Fibroblast of peridontal ligament (primary cell): ENCODE results near the gene UNC50.
A peak's percentile ranks its signal among the peaks of the same experiment; 100 is the strongest.
"Not testable (repeated sequence)": the region's sequence is repeated elsewhere in the genome, so short reads cannot be mapped to it uniquely, and the experiment has no call there.

Experiments
- DNase-seq: peaks from one replicate; pipeline ENCODE4 v3.0.0-alpha.2; 2010; ENCODE audit errors: extremely low read depth

UNC50 gene

GRCh38 chr2:98576666-98577312 lies 31.6 kb upstream of the UNC50 start:
- DNase-seq = no peak

GRCh38 chr2:98577313-98577712 lies 31.1 kb upstream of the UNC50 start:
- no peak for DNase-seq

GRCh38 chr2:98578231-98578630 lies 30.2 kb upstream of the UNC50 start:
- no peak for DNase-seq

GRCh38 chr2:98579926-98580325 lies 28.5 kb upstream of the UNC50 start:
- no peak for DNase-seq

GRCh38 chr2:98580656-98581284 lies 27.6 kb upstream of the UNC50 start:
- no peak for DNase-seq

- no peak for DNase-seq
Measured at GRCh38 chr2:98582523-98582922, 25.9 kb upstream of the UNC50 start.

DNA sequence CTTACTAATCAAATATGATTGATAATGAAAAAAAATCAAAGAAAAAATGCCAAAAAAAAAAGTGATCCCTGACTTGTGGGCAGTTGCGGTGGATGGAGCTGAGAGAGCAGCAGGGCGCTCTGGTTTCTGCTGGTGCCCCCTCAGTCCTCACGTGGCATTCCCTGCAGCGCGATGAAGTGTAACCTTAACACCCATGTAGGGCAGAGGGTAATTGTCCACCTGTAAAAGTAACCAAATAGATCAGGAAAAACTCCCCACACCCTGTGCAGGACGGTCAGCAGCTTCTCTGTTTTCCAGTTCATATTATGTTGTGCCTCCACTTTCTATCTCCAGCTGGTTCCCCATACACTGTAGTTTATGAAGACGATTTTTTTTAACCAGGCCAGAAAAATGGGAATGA lies 25.1 kb upstream of the UNC50 start:
- DNase-seq = no peak

DNA sequence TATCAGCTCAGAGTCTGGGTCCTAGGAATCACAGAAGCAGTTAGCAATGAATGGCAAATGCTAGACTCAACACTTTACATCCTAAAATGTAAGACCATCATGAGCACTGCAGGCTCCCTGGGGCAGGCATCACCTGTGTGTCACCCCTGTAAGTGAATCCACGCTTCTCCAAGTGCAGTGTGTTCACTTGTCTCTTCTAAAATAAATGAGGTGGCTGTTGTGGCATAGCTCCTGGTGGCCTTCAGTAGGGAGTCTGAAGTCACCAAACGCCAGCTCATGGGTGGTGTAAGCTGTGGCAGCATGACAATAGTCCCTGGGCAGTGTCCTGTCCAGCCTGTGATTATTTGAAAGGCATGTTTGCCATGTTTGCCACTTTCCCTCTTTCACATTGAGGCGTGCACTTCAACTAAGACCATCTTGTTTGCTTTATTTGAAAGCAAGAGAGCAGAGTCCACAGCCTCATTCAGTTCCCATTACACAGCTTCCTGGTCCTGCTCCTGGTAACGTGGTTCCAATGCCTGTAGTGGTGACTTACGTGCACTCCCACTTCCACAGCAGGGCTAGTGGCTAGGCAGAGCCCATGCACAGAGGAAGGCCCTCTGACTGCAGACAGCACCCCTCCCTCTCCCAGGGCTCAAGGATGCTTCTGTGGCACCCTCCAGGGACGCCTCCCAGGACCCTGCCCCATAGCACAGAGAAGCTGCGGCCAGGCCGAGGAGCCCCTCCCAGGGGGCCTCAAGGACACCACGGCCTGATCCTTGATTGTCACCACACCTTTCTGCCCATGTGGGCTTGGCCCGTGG lies 24.4 kb upstream of the UNC50 start:
- no peak for DNase-seq

- no peak for DNase-seq
Measured at GRCh38 chr2:98585386-98585785, 23.0 kb upstream of the UNC50 start.

DNA sequence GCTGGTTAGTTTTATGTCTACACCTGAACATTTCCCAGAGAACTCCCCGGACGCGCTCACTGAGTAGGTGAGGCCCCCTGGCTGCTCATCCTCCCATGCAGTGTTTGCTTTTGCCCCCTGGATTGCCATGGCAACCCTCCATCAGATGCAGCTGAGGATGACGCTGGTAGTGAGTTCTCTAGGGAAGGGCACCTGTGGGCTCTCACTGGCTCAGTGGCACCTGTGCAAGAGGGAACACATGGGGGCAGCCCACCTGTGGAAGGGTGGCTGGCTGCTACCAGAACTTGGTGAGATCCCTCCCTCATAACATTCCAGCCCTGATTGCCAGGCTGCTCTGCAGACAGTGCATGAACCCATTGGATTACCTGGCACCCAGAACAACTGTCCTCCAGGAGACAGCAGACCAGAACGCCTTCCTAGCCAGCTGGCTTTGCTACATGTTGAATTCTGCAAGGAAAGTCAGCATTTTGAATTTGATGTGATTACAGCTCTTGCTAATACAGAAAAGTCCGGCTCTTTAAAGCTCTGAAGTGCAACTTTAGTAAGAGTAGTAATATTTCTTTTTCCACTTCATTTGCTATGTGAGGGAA lies 21.7 kb upstream of the UNC50 start:
- DNase-seq = no peak

DNA sequence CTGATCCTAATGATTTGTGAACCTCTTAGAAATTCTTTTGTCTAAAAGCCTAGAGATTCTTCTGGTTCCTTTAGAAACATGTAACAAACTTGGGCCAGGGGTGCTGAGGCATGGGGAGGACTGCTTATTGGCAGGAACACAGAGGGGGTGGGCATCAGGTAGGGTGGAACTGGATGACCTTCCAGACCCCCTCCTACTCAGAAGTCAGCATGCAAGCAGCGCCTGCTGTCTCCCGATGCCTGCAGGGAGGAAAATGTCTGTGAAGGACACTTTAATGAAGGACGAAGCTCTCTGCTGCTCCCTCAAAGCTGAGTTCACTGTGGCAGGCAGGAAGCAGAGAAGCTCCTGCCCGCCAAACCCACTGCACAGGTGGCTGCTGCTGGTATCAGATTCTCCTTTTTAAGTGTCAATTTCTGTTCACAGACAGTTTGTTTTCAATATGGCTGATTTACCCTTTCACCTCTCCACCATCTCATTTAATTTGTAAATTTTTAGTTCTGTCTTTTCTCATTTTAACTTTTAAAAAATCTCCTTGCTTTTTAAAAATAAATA lies 19.4 kb upstream of the UNC50 start:
- DNase-seq = no peak

DNA sequence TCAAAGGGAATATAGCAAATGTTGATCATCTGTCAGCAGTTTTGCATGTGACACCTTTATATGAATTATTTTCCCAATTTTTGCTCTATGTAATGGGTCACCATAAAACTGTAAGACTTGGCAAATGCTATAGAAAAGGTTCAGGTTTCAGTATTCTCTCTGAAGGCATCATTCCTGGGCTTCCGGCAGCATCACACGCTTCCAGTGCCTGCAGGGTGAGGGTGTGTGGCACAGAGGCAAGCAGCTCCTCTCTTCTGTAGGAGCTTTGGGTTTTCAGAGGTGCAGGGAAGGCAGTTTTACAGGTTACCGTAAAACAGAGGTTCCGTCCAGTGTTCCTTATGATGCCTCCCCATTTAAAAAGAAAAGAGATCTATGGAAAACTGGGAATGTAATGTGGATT lies 18.9 kb upstream of the UNC50 start:
- no peak for DNase-seq

DNA sequence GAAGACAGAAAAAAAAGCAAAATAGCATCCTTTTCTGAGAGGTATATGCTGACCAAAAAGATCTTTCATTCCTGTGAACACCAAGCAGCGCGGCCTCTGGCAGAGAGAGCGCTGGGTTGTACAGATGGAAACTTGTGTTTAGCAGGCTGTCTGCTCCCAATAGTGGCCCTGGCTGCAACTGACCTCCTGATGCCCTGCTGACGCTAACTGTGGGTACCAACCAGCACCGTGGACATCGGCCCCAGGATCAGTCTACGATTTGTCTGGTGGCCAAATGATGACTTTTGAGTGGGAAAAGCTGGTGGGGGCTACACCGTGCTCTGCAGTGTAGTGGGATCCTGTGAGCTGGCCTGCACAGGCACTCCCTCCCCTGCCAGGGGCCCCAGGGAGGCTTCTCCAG lies 15.8 kb upstream of the UNC50 start:
- DNase-seq = no peak

DNA sequence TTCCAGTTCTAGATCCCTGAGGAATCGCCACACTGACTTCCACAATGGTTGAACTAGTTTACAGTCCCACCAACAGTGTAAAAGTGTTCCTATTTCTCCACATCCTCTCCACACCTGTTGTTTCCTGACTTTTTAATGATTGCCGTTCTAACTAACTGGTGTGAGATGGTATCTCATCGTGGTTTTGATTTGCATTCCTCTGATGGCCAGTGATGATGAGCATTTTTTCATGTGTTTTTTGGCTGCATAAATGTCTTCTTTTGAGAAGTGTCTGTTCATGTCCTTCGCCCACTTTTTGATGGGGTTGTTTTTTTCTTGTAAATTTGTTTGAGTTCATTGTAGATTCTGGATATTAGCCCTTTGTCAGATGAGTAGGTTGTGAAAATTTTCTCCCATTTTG lies 13.7 kb upstream of the UNC50 start:
- not testable (repeated sequence) for DNase-seq

GRCh38 chr2:98598781-98599428 lies 9.5 kb upstream of the UNC50 start:
- DNase-seq = peak; percentile 38

GRCh38 chr2:98601532-98602132 lies 6.8 kb upstream of the UNC50 start:
- peak; percentile 36 for DNase-seq

- DNase-seq = peak; percentile 14
Measured at GRCh38 chr2:98604547-98604946, 3.8 kb upstream of the UNC50 start.

- no peak for DNase-seq
Measured at GRCh38 chr2:98605076-98605475, 3.3 kb upstream of the UNC50 start.

- DNase-seq = no peak
Measured at GRCh38 chr2:98606431-98606830, 2.0 kb upstream of the UNC50 start.

DNA sequence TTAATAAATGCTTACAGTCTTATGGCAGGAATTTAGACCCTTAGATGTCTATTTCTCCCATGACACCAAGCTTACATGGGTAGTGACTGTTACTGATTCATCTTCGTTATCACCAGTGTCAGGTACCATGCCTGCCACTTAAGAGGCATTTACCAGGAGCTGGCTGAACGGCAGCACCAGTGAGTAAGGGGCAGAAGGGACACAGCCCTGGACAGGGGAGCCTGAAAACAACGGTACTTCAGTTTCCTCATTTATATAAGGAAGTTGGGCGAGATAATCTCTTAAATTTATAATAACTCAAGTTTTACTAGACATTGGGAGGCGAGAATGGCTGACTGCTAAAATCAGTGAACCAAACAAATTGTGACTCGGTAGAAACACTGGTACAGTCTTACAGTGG lies 1.3 kb upstream of the UNC50 start:
- DNase-seq = no peak

- peak; percentile 35 for DNase-seq
Measured at GRCh38 chr2:98607741-98608115, 661 bp upstream of the UNC50 start.
